Fibroblast of villous mesenchyme (primary cell): ENCODE results near the gene CDKN2B. TPM values are rescaled to one million over a fixed set of nuclear protein-coding genes. Genes with fewer than 3 reads are reported as not detected.

Experiments used
- DNase-seq: peaks from one replicate; pipeline ENCODE4 v3.0.0-alpha.2; 2010; ENCODE audit warnings: low read depth
- H3K4me3 ChIP-seq: 2 replicates; pipeline ENCODE4 v1.5.1; 2011; ENCODE audit warnings: low read depth, mild to moderate bottlenecking, low read length
- CTCF ChIP-seq: IDR thresholded peaks from 2 replicates; pipeline ENCODE4 v1.5.1; 2012; ENCODE audit warnings: low read depth, mild to moderate bottlenecking, low read length; ENCODE audit not compliant: insufficient read depth
- total RNA-seq: library from RNA; depleted of rRNA; stranded (reverse); fragments of >200 nt; gene quantifications from 2 replicates; pipeline ENCODE4 v1.2.3, GENCODE V29; 2012

CDKN2B gene
- total RNA-seq, 1 donor = 43.2 TPM

GRCh38 chr9:21970800-21971640 lies 38.1 kb downstream of the CDKN2B start:
- DNase-seq = no peak
- no peak overlapping the region for H3K4me3 ChIP-seq
- no peak for TF ChIP-seq CTCF

- no peak for TF ChIP-seq CTCF
- no peak overlapping the region for H3K4me3 ChIP-seq
- no peak for DNase-seq
Observed at GRCh38 chr9:21969951-21970799, 38.9 kb downstream of the CDKN2B start.

GRCh38 chr9:21969011-21969940 lies 39.8 kb downstream of the CDKN2B start:
- no peak overlapping the region for H3K4me3 ChIP-seq
- no peak for DNase-seq
- TF ChIP-seq CTCF = no peak

- no peak for DNase-seq
Observed at GRCh38 chr9:21968331-21969010, 40.6 kb downstream of the CDKN2B start.

GRCh38 chr9:21967702-21968101 lies 41.4 kb downstream of the CDKN2B start:
- no peak for DNase-seq
- no peak for TF ChIP-seq CTCF
- H3K4me3 ChIP-seq = no peak overlapping the region

More at GRCh38 chr9:21968331-21969010, 40.6 kb downstream of the CDKN2B start:
- TF ChIP-seq CTCF = no peak
- no peak overlapping the region for H3K4me3 ChIP-seq

- TF ChIP-seq CTCF = no peak
Observed at GRCh38 chr9:21967169-21967568, 41.9 kb downstream of the CDKN2B start.

More at GRCh38 chr9:21967169-21967568, 41.9 kb downstream of the CDKN2B start:
- no peak overlapping the region for H3K4me3 ChIP-seq
- DNase-seq = no peak
